ENCODE results near the gene RASSF4.

RASSF4 gene

DNA sequence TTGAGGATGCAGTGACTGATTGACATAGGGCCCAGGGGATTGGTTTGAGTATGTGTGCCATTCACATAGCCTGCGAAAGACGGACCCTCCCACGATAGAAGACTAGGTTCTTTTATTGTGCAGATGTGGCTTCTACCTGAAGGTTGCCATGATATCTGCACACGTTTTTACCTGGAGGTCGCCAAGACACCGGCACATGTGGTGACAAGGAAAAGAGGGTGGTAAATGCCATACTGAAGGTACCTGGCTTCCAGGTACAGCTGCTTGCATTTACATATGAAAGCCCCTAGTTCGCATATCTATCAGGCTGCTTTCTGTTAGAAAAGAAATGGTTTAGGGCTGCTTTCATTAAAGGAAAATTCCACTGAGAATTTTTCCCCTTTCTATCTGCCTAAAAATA is 84.7 kb downstream of the RASSF4 start:
- no peak overlapping the region for H3K4me3 ChIP-seq (replicated peaks; ENCODE audit: low read depth, low read length)
- TF ChIP-seq, protein P1, sequence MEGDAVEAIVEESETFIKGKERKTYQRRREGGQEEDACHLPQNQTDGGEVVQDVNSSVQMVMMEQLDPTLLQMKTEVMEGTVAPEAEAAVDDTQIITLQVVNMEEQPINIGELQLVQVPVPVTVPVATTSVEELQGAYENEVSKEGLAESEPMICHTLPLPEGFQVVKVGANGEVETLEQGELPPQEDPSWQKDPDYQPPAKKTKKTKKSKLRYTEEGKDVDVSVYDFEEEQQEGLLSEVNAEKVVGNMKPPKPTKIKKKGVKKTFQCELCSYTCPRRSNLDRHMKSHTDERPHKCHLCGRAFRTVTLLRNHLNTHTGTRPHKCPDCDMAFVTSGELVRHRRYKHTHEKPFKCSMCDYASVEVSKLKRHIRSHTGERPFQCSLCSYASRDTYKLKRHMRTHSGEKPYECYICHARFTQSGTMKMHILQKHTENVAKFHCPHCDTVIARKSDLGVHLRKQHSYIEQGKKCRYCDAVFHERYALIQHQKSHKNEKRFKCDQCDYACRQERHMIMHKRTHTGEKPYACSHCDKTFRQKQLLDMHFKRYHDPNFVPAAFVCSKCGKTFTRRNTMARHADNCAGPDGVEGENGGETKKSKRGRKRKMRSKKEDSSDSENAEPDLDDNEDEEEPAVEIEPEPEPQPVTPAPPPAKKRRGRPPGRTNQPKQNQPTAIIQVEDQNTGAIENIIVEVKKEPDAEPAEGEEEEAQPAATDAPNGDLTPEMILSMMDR (IDR thresholded peaks at IDR 0.05; ENCODE audit: low read length, missing control alignments) = no peak
- DNase-seq (ENCODE audit: low read depth) = no peak

All from fibroblast of pulmonary artery (primary cell).